Activated CD4-positive, alpha-beta T cell treated with anti-CD3 and anti-CD28 coated beads for 4 hours (primary cell): ENCODE measurements around the gene POU3F3.

ENCODE experiments used
- DNase-seq, 2 donors: peaks; one replicate each; pipeline ENCODE4 v3.0.0-alpha.2; 2020

POU3F3 gene

GRCh38 chr2:104878863-104879512, 25.1 kb downstream of the POU3F3 start:
- no peak for DNase-seq

GRCh38 chr2:104880076-104880475, 26.2 kb downstream of the POU3F3 start:
- no peak for DNase-seq

- no peak for DNase-seq
These were observed 29.4 kb downstream of the POU3F3 start for GRCh38 chr2:104883357-104883756.

GRCh38 chr2:104885119-104885782, 31.3 kb downstream of the POU3F3 start:
- DNase-seq: no peak

GRCh38 chr2:104887676-104888075, 33.8 kb downstream of the POU3F3 start:
- DNase-seq: no peak

- no peak for DNase-seq
These were observed 34.8 kb downstream of the POU3F3 start for GRCh38 chr2:104888489-104889258.

GRCh38 chr2:104889291-104889959, 35.5 kb downstream of the POU3F3 start:
- DNase-seq: no peak

- DNase-seq: no peak
These were observed 36.2 kb downstream of the POU3F3 start for GRCh38 chr2:104889960-104890684.

- DNase-seq: no peak
These were observed 36.8 kb downstream of the POU3F3 start for GRCh38 chr2:104890685-104891069.

- no peak for DNase-seq
These were observed 37.2 kb downstream of the POU3F3 start for GRCh38 chr2:104891145-104891544.

- DNase-seq: no peak
These were observed 42.5 kb downstream of the POU3F3 start for GRCh38 chr2:104896446-104896845.

GRCh38 chr2:104897515-104898184, 43.7 kb downstream of the POU3F3 start:
- no peak for DNase-seq

GRCh38 chr2:104900608-104901007, 46.7 kb downstream of the POU3F3 start:
- DNase-seq: no peak

GRCh38 chr2:104901037-104901881, 47.3 kb downstream of the POU3F3 start:
- no peak for DNase-seq

- DNase-seq: no peak
These were observed 48.4 kb downstream of the POU3F3 start for GRCh38 chr2:104902317-104902716.
